Gastroesophageal sphincter (tissue), 3 donors: Measurements from ENCODE around the gene PHACTR1.

ENCODE experiments used
- POLR2A ChIP-seq, 2 donors: fragments of 450-650 bp; IDR thresholded peaks; one replicate each; pipeline ENCODE4 v1.6.1; 2017; ENCODE audit warnings: antibody characterized with exemption in 2 of 2, mild to moderate bottlenecking in 2 of 2, moderate library complexity in 1 of 2
- TF ChIP-seq, protein P1 (sequence below), 4 experiments: fragments of 200-600 bp in 2 of 4; fragments of 450-650 bp in 2 of 4; sonication (generic) in 1 of 4; IDR thresholded peaks; one replicate each; pipeline ENCODE4 v1.5.1; 2017 to 2019; ENCODE audit warnings: antibody characterized with exemption in 4 of 4, mild to moderate bottlenecking in 2 of 4, moderate library complexity in 2 of 4

DNA sequence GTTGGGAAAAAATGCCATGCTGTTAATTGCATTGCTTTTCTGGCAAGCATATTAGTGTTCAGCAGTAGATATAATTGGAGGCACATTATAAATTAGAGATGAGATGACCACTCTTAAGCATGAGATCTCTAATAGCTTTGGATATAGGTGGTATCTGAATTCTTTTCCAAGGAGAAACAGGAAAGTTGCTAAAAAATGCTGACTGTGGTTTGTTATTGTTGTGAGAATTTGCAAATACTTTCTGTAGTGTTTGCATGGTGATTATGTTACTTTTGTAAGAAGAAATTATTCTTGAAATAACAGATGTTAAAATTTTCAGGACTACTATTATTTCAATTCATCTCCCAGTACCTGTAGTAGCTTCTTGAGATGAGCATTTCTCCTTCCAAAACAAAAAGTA lies 386.6 kb downstream of the PHACTR1 start:
- TF ChIP-seq, protein P1, sequence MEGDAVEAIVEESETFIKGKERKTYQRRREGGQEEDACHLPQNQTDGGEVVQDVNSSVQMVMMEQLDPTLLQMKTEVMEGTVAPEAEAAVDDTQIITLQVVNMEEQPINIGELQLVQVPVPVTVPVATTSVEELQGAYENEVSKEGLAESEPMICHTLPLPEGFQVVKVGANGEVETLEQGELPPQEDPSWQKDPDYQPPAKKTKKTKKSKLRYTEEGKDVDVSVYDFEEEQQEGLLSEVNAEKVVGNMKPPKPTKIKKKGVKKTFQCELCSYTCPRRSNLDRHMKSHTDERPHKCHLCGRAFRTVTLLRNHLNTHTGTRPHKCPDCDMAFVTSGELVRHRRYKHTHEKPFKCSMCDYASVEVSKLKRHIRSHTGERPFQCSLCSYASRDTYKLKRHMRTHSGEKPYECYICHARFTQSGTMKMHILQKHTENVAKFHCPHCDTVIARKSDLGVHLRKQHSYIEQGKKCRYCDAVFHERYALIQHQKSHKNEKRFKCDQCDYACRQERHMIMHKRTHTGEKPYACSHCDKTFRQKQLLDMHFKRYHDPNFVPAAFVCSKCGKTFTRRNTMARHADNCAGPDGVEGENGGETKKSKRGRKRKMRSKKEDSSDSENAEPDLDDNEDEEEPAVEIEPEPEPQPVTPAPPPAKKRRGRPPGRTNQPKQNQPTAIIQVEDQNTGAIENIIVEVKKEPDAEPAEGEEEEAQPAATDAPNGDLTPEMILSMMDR (IDR thresholded peaks at IDR 0.05) = no peak
- TF ChIP-seq POLR2A (IDR thresholded peaks at IDR 0.05) = no peak
